HFFc6 (cell line): ENCODE results near the gene FRMD7. TPM values are rescaled to one million over a fixed set of nuclear protein-coding genes. Genes with fewer than 3 reads are reported as not detected.

ENCODE experiments used
- DNase-seq: peaks from one replicate; pipeline ENCODE4 v3.0.0-alpha.2; 2018
- H3K27ac Mint-ChIP-seq: 2 replicates; pipeline ENCODE4 v1.8.0; 2020; ENCODE audit warnings: mild to moderate bottlenecking, mixed read lengths
- H3K27me3 Mint-ChIP-seq: 2 replicates; pipeline ENCODE4 v1.8.0; 2021; ENCODE audit warnings: mild to moderate bottlenecking, moderate library complexity, mixed read lengths; ENCODE audit not compliant: insufficient read depth
- H3K36me3 Mint-ChIP-seq: 2 replicates; pipeline ENCODE4 v1.8.0; 2021; ENCODE audit warnings: low read depth, mixed read lengths
- H3K4me1 Mint-ChIP-seq: 2 replicates; pipeline ENCODE4 v1.8.0; 2020; ENCODE audit warnings: low read depth, mixed read lengths
- H3K4me3 Mint-ChIP-seq: 2 replicates; pipeline ENCODE4 v1.8.0; 2020; ENCODE audit warnings: mild to moderate bottlenecking, moderate library complexity, mixed read lengths
- H3K9me3 Mint-ChIP-seq: 2 replicates; pipeline ENCODE4 v1.8.0; 2020; ENCODE audit warnings: mild to moderate bottlenecking, mixed read lengths
- total RNA-seq, 6 experiments: library from RNA; stranded (reverse); fragmentation: NEBNext Ultra II Directional; extraction: Animal tissue kit (Norgen Biotek cat#: 25700); gene quantifications; 2 replicates in 1 of 6; 3 replicates in 5 of 6; pipeline ENCODE4 v1.2.3, GENCODE V29; 2021
- TF ChIP-seq, protein P1 (sequence below): fragments of 200-600 bp; sonication (generic); IDR thresholded peaks from 2 replicates; pipeline ENCODE4 v1.5.0; 2021; ENCODE audit warnings: antibody characterized with exemption, mild to moderate bottlenecking

FRMD7 gene
- total RNA-seq, 6 experiments from 2014 or later, result not detected

GRCh38 chrX:132034648-132035047 lies 93.2 kb downstream of the FRMD7 start:
- no peaks in the 10 kb centered on the region; the same call in 1 of the 2 replicates for H3K9me3 Mint-ChIP-seq
- no peaks in the 10 kb centered on the region; the same call in 1 of the 2 replicates for H3K4me1 Mint-ChIP-seq
- H3K4me3 Mint-ChIP-seq, result no peak overlapping the region
- TF ChIP-seq, protein P1, sequence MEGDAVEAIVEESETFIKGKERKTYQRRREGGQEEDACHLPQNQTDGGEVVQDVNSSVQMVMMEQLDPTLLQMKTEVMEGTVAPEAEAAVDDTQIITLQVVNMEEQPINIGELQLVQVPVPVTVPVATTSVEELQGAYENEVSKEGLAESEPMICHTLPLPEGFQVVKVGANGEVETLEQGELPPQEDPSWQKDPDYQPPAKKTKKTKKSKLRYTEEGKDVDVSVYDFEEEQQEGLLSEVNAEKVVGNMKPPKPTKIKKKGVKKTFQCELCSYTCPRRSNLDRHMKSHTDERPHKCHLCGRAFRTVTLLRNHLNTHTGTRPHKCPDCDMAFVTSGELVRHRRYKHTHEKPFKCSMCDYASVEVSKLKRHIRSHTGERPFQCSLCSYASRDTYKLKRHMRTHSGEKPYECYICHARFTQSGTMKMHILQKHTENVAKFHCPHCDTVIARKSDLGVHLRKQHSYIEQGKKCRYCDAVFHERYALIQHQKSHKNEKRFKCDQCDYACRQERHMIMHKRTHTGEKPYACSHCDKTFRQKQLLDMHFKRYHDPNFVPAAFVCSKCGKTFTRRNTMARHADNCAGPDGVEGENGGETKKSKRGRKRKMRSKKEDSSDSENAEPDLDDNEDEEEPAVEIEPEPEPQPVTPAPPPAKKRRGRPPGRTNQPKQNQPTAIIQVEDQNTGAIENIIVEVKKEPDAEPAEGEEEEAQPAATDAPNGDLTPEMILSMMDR, result no peak
- no peaks in the 10 kb centered on the region for H3K36me3 Mint-ChIP-seq
- H3K27ac Mint-ChIP-seq, result no peak overlapping the region
- DNase-seq, result no peak
- H3K27me3 Mint-ChIP-seq, result no peaks in the 10 kb centered on the region

DNA sequence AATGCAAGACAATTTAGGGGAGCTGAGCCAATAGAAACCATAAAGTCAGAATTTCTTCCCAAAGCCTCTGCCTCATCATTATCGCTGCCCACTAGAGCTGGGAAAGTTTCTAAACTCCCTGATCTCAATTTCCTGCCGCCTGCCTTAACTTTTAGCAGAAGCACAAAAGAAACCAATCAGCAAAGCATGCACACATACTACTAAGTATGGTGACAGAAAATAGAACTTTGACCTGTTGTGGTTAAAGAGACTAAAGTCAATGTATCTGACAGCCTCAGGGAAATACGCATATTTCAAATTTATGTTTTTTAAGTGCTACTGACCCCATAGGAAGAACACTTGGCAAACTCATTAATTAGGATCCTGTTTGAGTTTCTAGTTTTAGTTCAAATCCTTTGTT lies 94.7 kb downstream of the FRMD7 start:
- Mint-ChIP-seq H3K4me3 (no peak overlapping the region), H3K27ac (no peak overlapping the region), H3K27me3 (no peaks in the 10 kb centered on the region), H3K36me3 (no peaks in the 10 kb centered on the region), H3K9me3 (no peaks in the 10 kb centered on the region; the same call in 1 of the 2 replicates), H3K4me1 (peaks cover 4% of the 10 kb centered on the region; the same call in 1 of the 2 replicates)
- no peak for DNase-seq
- TF ChIP-seq, protein P1, result no peak

DNA sequence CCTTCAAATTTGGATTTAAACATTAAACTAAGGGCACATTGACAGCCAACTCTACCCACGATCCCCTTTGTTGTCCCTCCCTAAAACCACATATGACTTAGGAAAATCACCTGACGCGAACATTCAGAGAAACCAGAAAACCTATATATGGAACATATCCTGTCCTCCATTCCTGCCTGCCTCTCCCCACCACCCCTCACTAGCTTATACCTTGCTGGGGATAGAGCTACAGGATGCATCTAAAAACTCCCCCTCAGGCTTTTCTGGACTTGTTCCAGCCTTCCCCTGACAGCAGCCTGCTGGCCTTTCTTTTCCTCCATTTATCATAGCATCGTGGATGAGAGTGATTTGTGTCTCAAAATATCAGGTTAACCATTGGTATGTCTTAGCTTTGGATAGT lies 96.0 kb downstream of the FRMD7 start:
- TF ChIP-seq, protein P1, result no peak
- Mint-ChIP-seq H3K4me1 (peaks cover 5% of the 10 kb centered on the region; the same call in 1 of the 2 replicates), H3K36me3 (no peaks in the 10 kb centered on the region), H3K4me3 (no peak overlapping the region), H3K27me3 (no peaks in the 10 kb centered on the region), H3K27ac (no peak overlapping the region), H3K9me3 (no peaks in the 10 kb centered on the region; the same call in 1 of the 2 replicates)
- no peak for DNase-seq

GRCh38 chrX:132030264-132030663 lies 97.6 kb downstream of the FRMD7 start:
- DNase-seq, result no peak
- Mint-ChIP-seq H3K4me3 (no peak overlapping the region), H3K27ac (no peak overlapping the region), H3K4me1 (peaks cover 5% of the 10 kb centered on the region; the same call in 1 of the 2 replicates), H3K27me3 (no peaks in the 10 kb centered on the region), H3K9me3 (no peaks in the 10 kb centered on the region; the same call in 1 of the 2 replicates), H3K36me3 (no peaks in the 10 kb centered on the region)
- TF ChIP-seq, protein P1, result no peak

Other genes with a start within 250 kb of the FRMD7 start
- gene STK26, start 104.7 kb downstream of the FRMD7 start, total RNA-seq, result 10 to 100 TPM in 4 of 6 experiments, 1 to 10 TPM in 2; 1.2 to 16.8 (median 14.5) TPM
- gene RAP2C, start 91.4 kb upstream of the FRMD7 start, total RNA-seq, result 10 to 100 TPM; 25.1 to 34.0 (median 30.0) TPM